GM21619 (cell line): Measurements from ENCODE around the gene KRTAP17-1.
"Not testable (repeated sequence)": the region's sequence is repeated elsewhere in the genome, so short reads cannot be mapped to it uniquely, and the experiment has no call there.

Experiments
- ATAC-seq: cut with Tn5 transposase; IDR thresholded peaks from one replicate; pipeline ENCODE4 v1.9.1; 2021; ENCODE audit not compliant: unreplicated experiment

The KRTAP17-1 gene

GRCh38 chr17:41307647-41308046, 7.9 kb downstream of the KRTAP17-1 start:
- no peak for ATAC-seq

- no peak for ATAC-seq
Measured at GRCh38 chr17:41304091-41304490, 11.4 kb downstream of the KRTAP17-1 start.

DNA sequence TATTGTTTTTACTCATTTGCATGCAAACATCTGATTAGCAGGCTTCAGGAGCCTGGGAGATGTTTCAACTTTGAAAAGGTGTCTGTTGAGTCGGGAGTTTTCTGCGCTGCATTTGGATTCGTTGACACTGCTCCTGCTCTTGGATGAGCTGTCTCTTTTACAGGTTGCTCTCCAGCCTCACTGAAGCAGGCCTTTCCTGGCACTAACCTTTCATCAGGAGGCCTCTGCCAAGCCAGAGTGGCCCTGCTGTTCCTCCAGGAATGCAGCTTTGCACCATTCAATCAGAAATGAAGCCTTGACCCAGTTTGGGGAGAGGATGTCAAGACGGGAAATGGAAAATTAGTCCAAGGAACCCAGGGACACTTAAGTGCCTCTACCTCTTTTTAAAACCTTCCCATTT, 12.5 kb downstream of the KRTAP17-1 start:
- no peak for ATAC-seq

DNA sequence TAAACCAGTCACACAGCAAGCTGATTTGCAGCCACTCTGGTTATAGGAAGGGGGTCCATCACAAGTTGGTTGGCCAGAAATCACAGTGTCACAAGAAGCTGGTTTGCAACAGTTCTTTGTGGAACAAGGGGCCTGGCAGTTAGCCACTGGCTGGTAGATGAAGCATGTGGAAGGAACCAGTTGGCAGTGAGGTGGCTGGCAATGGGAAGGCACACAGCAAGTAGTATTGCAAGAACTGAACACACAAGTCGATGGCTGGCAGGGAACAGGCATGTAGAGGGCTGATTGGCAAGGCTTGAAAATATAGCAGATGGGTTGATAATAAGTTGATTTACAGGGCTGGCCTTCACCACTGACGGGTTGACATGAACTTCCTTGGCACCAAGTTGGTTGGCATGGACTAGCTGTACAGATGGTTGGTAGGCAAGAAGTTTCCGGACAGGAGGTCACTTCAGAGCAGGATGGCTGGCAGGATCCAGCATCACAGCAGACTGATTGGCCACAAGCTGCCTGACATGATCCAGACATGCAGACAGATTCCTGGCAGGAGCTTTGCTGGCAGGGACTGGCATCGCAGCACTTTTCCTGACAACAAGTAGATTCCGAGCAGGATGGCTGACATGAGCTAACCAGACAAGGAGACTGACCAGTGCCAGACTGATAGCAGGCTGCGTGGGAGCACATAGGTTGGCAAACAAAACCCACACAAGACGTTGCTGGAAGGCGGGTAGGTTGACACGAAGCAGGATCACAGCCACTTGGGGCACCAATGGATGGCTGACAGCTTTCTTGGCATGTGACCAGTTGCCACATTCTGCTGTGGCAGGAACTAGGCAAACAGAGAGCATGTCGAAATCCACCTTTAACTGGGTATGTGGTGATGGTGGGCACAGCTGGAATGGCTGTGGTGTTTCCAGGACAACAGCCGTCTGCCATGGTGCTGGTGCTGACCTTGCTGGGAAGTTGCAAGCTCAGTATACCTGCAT, 13.3 kb downstream of the KRTAP17-1 start, which contains the start of gene KRTAP29-1:
Gene KRTAP29-1 (minus strand): TSS at position 936 of the 986 bp plus-strand sequence. CDS start 0 bp downstream, at position 936.
- no peak for ATAC-seq

DNA sequence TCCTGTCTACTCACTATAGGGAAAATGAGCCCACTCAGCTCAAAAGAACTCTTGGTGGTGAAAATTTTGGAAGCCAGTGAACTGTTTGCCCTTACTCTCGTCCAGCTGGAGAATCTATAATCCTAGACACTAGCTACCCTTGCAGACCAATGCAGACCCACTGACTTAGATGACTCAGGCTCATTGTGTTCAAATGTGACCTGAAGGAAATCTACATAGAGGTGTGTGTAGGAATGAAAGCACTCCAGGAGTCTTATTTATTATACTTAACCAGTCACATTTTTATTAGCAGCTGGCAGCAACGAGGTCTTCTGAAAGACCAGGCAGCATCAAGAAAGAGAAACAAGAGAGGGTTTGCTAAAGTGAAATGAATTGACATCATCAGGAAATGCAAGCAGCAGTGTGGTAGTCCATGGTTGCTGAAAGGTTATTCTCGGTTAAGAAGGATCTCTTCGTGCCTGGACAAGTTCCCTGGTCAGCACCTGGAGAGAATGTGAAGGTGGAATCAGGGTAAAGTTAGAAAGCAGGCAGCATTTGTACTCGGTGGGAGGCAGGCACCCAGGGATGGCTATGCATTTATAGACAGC, 14.2 kb downstream of the KRTAP17-1 start:
- no peak for ATAC-seq

DNA sequence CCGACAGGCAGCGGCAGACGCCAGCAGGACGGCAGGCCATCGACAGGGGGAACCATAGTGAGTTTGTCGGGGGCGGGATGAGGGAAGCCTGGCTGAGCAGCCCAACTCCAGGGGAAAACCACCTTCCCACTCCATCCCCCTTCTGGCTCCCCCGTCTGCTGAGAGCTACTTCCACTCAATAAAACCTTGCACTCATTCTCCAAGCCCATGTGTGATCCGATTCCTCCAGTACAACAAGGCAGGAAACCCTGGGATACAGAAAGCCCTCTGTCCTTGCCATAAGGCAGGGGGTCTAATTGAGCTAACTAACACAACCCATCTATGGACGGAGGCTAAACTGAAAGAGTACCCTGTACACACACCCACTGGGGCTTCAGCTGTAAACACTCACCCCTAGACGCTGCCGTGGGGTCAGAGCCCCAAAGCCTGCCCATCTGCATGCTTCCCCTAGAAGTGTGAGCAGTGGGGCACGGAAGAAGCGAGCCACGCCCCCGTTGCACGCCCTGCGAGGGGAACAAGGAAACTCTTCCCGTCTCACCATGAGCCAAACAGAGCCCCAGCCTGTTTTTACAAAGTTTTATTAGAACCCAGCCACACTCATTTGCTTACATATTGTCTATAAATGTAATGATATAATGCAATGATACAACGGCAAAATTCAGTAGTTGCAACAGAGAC, 16.9 kb downstream of the KRTAP17-1 start:
- no peak for ATAC-seq

- ATAC-seq, result no peak
Measured at GRCh38 chr17:41296846-41297245, 18.7 kb downstream of the KRTAP17-1 start.

DNA sequence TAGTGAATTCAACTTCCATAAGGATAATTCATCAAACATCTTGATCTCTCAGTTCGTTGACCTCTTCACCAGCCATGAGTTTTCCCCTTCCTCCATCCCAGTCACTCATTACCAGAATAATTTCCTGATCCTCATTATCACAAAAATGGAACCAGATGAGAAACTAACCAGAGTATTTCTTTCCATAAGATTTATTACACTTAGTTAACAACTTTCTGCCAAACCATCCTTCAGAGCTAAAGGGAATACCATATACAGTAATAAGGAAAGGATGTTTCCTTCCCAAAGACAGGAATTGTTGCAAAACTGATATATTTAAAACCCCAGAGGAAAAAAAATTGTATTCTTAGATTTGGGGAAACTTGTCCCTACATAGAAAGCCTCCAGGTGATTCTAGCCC, 21.5 kb downstream of the KRTAP17-1 start:
- no peak for ATAC-seq

DNA sequence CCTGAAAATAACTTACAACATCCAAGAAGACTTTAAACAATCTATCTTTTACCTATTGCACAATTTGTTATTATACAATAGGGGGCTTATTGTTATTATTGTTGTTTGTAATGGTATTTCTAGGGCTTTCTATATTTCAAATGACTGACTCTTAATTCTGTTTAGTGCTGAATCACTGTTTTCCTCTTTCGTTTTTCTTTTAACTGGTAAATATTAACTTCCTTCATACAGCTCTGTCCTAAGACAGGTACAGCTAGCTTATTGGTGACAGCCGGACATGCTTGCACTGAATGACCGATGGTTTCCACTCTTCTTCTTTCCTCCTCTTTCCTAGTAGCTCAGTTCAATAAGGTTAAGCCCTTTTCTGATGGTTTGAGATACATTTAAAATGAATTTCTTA, 28.5 kb downstream of the KRTAP17-1 start:
- no peak for ATAC-seq

GRCh38 chr17:41284546-41284945, 31.0 kb downstream of the KRTAP17-1 start:
- ATAC-seq, result no peak

GRCh38 chr17:41284043-41284442, 31.5 kb downstream of the KRTAP17-1 start:
- ATAC-seq, result no peak

DNA sequence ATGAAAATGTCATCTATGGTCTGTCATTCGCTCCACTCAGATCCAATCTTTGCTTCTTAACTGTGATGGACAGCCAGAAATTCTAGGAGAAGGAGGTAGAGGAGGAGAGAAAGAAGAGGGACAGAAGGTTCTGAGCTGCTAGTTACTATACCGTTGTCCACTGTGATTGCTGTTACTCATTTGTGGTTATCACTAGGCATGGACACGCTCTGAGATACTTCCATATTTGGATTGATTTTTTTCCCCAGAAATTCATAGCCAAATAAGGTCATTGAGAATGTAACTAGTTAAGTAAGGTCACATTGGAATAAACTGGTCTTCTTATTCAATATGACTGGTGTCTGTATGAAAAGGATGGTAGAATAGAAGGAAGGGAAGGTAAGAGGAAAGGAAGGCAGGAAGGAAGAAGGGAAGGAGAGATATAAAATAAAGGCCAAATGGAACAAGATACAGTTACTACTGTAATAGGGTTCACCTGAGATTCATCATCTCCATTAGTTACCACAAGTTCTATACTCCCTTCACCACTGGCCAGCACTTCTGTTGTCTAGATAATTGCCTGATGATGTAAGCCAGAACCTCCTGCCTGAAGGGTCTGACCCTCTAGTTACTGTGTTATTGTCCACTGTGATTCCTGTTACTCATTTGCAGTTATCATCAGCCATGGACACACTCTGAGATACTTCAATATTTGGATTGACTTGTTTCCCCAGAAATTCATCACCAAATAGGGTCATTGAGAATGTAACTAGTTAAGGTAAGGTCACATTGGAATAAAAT, 37.1 kb downstream of the KRTAP17-1 start:
- no peak for ATAC-seq

DNA sequence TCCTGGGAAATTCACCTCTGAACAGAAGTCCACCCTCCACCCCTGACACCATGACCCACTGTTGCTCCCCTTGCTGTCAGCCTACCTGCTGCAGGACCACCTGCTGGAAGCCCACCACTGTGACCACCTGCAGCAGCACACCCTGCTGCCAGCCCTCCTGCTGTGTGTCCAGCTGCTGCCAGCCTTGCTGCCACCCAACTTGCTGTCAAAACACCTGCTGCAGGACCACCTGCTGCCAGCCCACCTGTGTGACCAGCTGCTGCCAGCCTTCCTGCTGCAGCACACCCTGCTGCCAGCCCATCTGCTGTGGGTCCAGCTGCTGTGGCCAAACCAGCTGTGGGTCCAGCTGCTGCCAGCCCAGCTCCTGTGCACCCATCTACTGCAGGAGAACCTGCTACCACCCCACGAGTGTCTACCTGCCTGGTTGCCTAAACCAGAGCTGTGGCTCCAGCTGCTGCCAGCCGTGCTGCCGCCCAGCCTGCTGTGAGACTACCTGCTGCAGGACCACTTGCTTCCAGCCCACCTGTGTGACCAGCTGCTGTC, 39.8 kb downstream of the KRTAP17-1 start, which contains the start of gene KRTAP9-7:
Gene KRTAP9-7 (plus strand): TSS at position 51 of the 543 bp plus-strand sequence. CDS start 0 bp downstream, at position 51.
- not testable (repeated sequence) for ATAC-seq

GRCh38 chr17:41271858-41272257, 43.7 kb downstream of the KRTAP17-1 start:
- ATAC-seq, result no peak

DNA sequence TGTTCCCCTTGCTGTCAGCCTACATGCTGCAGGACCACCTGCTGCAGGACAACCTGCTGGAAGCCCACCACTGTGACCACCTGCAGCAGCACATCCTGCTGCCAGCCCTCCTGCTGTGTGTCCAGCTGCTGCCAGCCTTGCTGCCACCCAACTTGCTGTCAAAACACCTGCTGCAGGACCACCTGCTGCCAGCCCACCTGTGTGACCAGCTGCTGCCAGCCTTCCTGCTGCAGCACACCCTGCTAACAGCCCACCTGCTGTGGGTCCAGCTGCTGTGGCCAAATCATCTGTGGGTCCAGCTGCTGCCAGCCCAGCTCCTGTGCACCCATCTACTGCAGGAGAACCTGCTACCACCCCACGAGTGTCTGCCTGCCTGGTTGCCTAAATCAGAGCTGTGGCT, 44.2 kb downstream of the KRTAP17-1 start:
- not testable (repeated sequence) for ATAC-seq

- ATAC-seq, result no peak
Measured at GRCh38 chr17:41267711-41268110, 47.8 kb downstream of the KRTAP17-1 start.

DNA sequence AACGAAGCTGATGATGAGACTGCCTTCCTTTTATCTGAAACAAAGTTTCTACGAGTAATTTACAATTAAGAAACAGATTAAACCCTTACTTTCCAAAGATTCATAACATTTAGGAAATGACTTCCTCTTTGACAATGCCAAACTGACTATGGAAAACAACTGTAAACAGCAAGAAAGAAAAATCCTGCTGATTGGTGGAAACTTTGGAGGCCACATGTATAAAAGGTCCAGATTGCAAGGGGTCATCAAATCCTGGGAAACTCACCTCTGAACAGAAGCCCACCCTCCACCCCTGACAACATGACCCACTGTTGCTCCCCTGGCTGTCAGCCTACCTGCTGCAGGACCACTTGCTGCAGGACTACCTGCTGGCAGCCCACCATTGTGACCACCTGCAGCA, 50.4 kb downstream of the KRTAP17-1 start, which contains the start of gene KRTAP9-6:
Gene KRTAP9-6 (plus strand): TSS at position 301 of the 400 bp plus-strand sequence. CDS start 0 bp downstream, at position 301.
- ATAC-seq, result no peak
